Measurements from ENCODE around the gene SOX11. TPM values are rescaled to one million over a fixed set of nuclear protein-coding genes. Genes with fewer than 3 reads are reported as not detected.

SOX11 gene
- total RNA-seq, 1 experiment from 2014 or later = 0.02 TPM

- Histone ChIP-seq H3K36me3 (ENCODE audit: control insufficient read depth in 1 of 2, insufficient read depth in 2 of 2, low read length in 2 of 2) (no peaks in the 10 kb centered on the region), H3K4me3 (replicated peaks in 1 of 2; ENCODE audit: low read depth in 1 of 2, low read length in 2 of 2) (no peak overlapping the region), H3K4me2 (ENCODE audit: low read length) (no peak overlapping the region), H3K9me3 (ENCODE audit: control insufficient read depth in 1 of 2, insufficient read depth in 1 of 2, low read depth in 1 of 2, low read length in 2 of 2) (peaks cover 8 to 36% of the 10 kb centered on the region in 2 experiments; a peak in 2 of 4 replicates), H2AFZ (ENCODE audit: low read depth, low read length, poor library complexity, severe bottlenecking) (no peak overlapping the region), H4K20me1 (ENCODE audit: insufficient read depth) (no peaks in the 10 kb centered on the region), H3K9ac (ENCODE audit: low read length) (no peak overlapping the region), H3K27ac (ENCODE audit: low read depth, low read length) (no peak overlapping the region), H3K27me3 (ENCODE audit: insufficient read depth, low read length) (no peaks in the 10 kb centered on the region), H3K4me1 (ENCODE audit: control insufficient read depth in 1 of 2, insufficient read depth in 2 of 2, low read length in 2 of 2) (no peaks in the 10 kb centered on the region), H3K9me2 (ENCODE audit: insufficient read depth) (no peaks in the 10 kb centered on the region), H3K79me2 (ENCODE audit: insufficient read depth, low read length) (no peaks in the 10 kb centered on the region)
- RAD21 ChIA-PET (ENCODE audit: low non-redundant PET in 1 of 2, low total read pairs in 2 of 2, uncharacterized antibody in 2 of 2, unreplicated experiment in 2 of 2) = no interaction called here
- DNase-seq (ENCODE audit: low read depth, low spot score) (no peak), ATAC-seq (no peak)
- POLR2A ChIA-PET = no interaction called here
- intact Hi-C loops (cut with micrococcal nuclease) = no loop called here
- no TSS peak for BruUV-seq (replicated peaks)
- CTCF ChIA-PET = no interaction called here
- no peak for TF ChIP-seq YY1 (IDR thresholded peaks at IDR 0.05; ENCODE audit: extremely low read depth, insufficient replicate concordance, low read depth, low read length)
- TF ChIP-seq EZH2phosphoT487 (IDR thresholded peaks at IDR 0.05; ENCODE audit: borderline replicate concordance) = no peak
- TF ChIP-seq MAX (IDR thresholded peaks at IDR 0.05) = no peak
Observed at GRCh38 chr2:5664278-5664681, 27.9 kb upstream of the SOX11 start.

- ChIA-PET CTCF (no interaction called here), RAD21 (ENCODE audit: low non-redundant PET in 1 of 2, low total read pairs in 2 of 2, uncharacterized antibody in 2 of 2, unreplicated experiment in 2 of 2) (no interaction called here), POLR2A (no interaction called here)
- Histone ChIP-seq H4K20me1 (ENCODE audit: insufficient read depth) (no peaks in the 10 kb centered on the region), H3K9me2 (ENCODE audit: insufficient read depth) (no peaks in the 10 kb centered on the region), H2AFZ (ENCODE audit: low read depth, low read length, poor library complexity, severe bottlenecking) (no peak overlapping the region), H3K36me3 (ENCODE audit: control insufficient read depth in 1 of 2, insufficient read depth in 2 of 2, low read length in 2 of 2) (no peaks in the 10 kb centered on the region), H3K27me3 (ENCODE audit: insufficient read depth, low read length) (no peaks in the 10 kb centered on the region), H3K4me1 (ENCODE audit: control insufficient read depth in 1 of 2, insufficient read depth in 2 of 2, low read length in 2 of 2) (no peaks in the 10 kb centered on the region), H3K4me3 (replicated peaks in 1 of 2; ENCODE audit: low read depth in 1 of 2, low read length in 2 of 2) (no peak overlapping the region), H3K79me2 (ENCODE audit: insufficient read depth, low read length) (no peaks in the 10 kb centered on the region), H3K4me2 (ENCODE audit: low read length) (no peak overlapping the region), H3K27ac (ENCODE audit: low read depth, low read length) (no peak overlapping the region), H3K9me3 (ENCODE audit: control insufficient read depth in 1 of 2, insufficient read depth in 1 of 2, low read depth in 1 of 2, low read length in 2 of 2) (peaks cover 8 to 36% of the 10 kb centered on the region in 2 experiments; a peak in 2 of 4 replicates), H3K9ac (ENCODE audit: low read length) (no peak overlapping the region)
- intact Hi-C loops (cut with micrococcal nuclease) = no loop called here
- TF ChIP-seq EZH2phosphoT487 (IDR thresholded peaks at IDR 0.05; ENCODE audit: borderline replicate concordance) (no peak), RAD21 (IDR thresholded peaks at IDR 0.05; ENCODE audit: low read depth) (no peak), TCF7L2 (IDR thresholded peaks at IDR 0.05; ENCODE audit: borderline replicate concordance, extremely low read depth, insufficient read depth, insufficient read length) (no peak), FOSL1 (IDR thresholded peaks at IDR 0.05; ENCODE audit: low read depth) (no peak), EGR1 (IDR thresholded peaks at IDR 0.05; ENCODE audit: low read depth) (no peak)
- ATAC-seq (no peak), DNase-seq (ENCODE audit: low read depth, low spot score) (no peak)
- no TSS peak for BruUV-seq (replicated peaks)
Observed at GRCh38 chr2:5665066-5665465, 27.1 kb upstream of the SOX11 start.

All from HCT116 (cell line).